Measurements from ENCODE around the gene TMEM129. TPM values are rescaled to one million over a fixed set of nuclear protein-coding genes. Genes with fewer than 3 reads are reported as not detected.

The TMEM129 gene
- total and polyA plus RNA-seq, 2 experiments from 2014 or later = 16.4 to 64.4 TPM

DNA sequence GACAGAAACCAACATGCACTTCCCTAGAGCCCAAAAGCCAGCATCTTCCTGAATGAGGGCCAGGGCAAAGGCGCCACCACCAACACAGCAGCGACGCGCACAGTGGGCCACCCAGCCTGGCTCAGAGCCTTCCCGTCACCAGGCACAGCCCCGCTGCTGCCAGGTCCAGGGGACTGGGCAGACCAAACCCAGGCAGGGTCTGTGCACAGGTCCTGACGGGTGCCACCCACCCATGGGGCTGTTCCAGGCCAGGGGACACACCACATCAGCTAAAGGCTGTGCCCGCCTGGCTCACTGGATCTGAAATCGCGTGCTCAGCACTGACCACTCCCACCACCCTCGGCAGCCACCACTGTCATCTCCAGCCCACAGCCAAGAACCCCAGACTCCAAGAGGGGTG, 50.8 kb downstream of the TMEM129 start:
- no peaks in the 10 kb centered on the region for H3K79me2 ChIP-seq (replicated peaks; ENCODE audit: insufficient read depth)
- H3K27ac ChIP-seq (ENCODE audit: low read depth) = no peak overlapping the region
- Mint-ChIP-seq H3K36me3 (ENCODE audit: low read depth) (no peaks in the 10 kb centered on the region), H3K4me3 (no peak overlapping the region), H3K4me1 (peaks cover 11% of the 10 kb centered on the region), H3K9me3 (no peaks in the 10 kb centered on the region; the same call in 2 of the 3 replicates), H3K27ac (no peak overlapping the region), H3K27me3 (ENCODE audit: insufficient read depth, low read depth, poor library complexity) (peaks cover 13% of the 10 kb centered on the region)
- no peak overlapping the region for H3K4me3 ChIP-seq
- no peaks in the 10 kb centered on the region for H3F3A ChIP-seq (replicated peaks; ENCODE audit: low read depth)
- no peaks in the 10 kb centered on the region for H4K20me1 ChIP-seq (replicated peaks; ENCODE audit: insufficient read depth)
- H3K36me3 ChIP-seq (ENCODE audit: insufficient read depth) = no peaks in the 10 kb centered on the region
- DNase-seq (ENCODE audit: low spot score) (no peak), ATAC-seq (no peak)
- H3K4me2 ChIP-seq = no peak overlapping the region
- TF ChIP-seq EZH2phosphoT487 (IDR thresholded peaks at IDR 0.05; ENCODE audit: unreplicated experiment) (no peak), POLR2AphosphoS5 (IDR thresholded peaks at IDR 0.05; ENCODE audit: low read depth) (no peak), JUNB (IDR thresholded peaks at IDR 0.05; ENCODE audit: unreplicated experiment) (no peak), STAT1 (IDR thresholded peaks at IDR 0.05; ENCODE audit: unreplicated experiment) (no peak)
- H3K27me3 ChIP-seq (ENCODE audit: insufficient read depth) = no peaks in the 10 kb centered on the region
- no peak overlapping the region for H2AFZ ChIP-seq
- H3K4me1 ChIP-seq (ENCODE audit: insufficient read depth) = no peaks in the 10 kb centered on the region
- H3K9me2 ChIP-seq (ENCODE audit: insufficient read depth) = no peaks in the 10 kb centered on the region

DNA sequence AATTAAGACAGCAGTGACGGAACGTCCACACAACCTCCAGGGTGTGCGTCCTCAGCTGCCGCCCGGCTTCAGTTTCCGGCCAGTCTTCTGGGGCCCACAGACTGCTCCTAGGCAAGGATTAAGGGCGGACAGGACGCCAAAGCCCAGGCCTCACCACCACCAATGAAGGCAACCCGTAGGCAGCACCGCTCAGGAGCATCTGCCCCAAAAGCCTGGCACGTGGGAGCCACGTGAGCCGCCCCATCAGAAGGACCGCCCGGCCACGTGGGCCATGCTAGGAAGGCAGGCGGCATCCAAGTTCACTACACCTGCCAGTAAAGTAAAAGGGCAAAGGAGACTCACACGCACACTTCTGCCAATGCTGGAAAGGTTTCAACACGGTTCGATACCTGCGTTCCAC, 51.3 kb downstream of the TMEM129 start:
- H3K79me2 ChIP-seq (replicated peaks; ENCODE audit: insufficient read depth) = no peaks in the 10 kb centered on the region
- H3K27ac ChIP-seq (ENCODE audit: low read depth) = no peak overlapping the region
- no peak overlapping the region for H3K4me3 ChIP-seq
- DNase-seq (ENCODE audit: low spot score) = no peak
- no peaks in the 10 kb centered on the region for H4K20me1 ChIP-seq (replicated peaks; ENCODE audit: insufficient read depth)
- Mint-ChIP-seq H3K27me3 (ENCODE audit: insufficient read depth, low read depth, poor library complexity) (peaks cover 12% of the 10 kb centered on the region), H3K9me3 (no peaks in the 10 kb centered on the region; the same call in 2 of the 3 replicates), H3K4me3 (no peak overlapping the region), H3K27ac (no peak overlapping the region), H3K36me3 (ENCODE audit: low read depth) (no peaks in the 10 kb centered on the region), H3K4me1 (peaks cover 10% of the 10 kb centered on the region)
- no peaks in the 10 kb centered on the region for H3F3A ChIP-seq (replicated peaks; ENCODE audit: low read depth)
- ATAC-seq = no peak
- H3K4me2 ChIP-seq = no peak overlapping the region
- no peak for TF ChIP-seq STAT1 (IDR thresholded peaks at IDR 0.05; ENCODE audit: unreplicated experiment)
- no peak for TF ChIP-seq NANOG (IDR thresholded peaks at IDR 0.05; ENCODE audit: borderline replicate concordance)
- no peak for TF ChIP-seq JUNB (IDR thresholded peaks at IDR 0.05; ENCODE audit: unreplicated experiment)
- no peak for TF ChIP-seq POLR2AphosphoS5 (IDR thresholded peaks at IDR 0.05; ENCODE audit: low read depth)
- TF ChIP-seq ZNF114 (CRISPR knock-in tag; IDR thresholded peaks at IDR 0.05) = no peak
- TF ChIP-seq, protein P1, sequence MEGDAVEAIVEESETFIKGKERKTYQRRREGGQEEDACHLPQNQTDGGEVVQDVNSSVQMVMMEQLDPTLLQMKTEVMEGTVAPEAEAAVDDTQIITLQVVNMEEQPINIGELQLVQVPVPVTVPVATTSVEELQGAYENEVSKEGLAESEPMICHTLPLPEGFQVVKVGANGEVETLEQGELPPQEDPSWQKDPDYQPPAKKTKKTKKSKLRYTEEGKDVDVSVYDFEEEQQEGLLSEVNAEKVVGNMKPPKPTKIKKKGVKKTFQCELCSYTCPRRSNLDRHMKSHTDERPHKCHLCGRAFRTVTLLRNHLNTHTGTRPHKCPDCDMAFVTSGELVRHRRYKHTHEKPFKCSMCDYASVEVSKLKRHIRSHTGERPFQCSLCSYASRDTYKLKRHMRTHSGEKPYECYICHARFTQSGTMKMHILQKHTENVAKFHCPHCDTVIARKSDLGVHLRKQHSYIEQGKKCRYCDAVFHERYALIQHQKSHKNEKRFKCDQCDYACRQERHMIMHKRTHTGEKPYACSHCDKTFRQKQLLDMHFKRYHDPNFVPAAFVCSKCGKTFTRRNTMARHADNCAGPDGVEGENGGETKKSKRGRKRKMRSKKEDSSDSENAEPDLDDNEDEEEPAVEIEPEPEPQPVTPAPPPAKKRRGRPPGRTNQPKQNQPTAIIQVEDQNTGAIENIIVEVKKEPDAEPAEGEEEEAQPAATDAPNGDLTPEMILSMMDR (conservative IDR thresholded peaks at IDR 0.05; ENCODE audit: low read depth in 2 of 2) = no peak
- no peak for TF ChIP-seq CREB1 (CRISPR knock-in tag; IDR thresholded peaks at IDR 0.05; ENCODE audit: low read depth)
- TF ChIP-seq, protein P2, sequence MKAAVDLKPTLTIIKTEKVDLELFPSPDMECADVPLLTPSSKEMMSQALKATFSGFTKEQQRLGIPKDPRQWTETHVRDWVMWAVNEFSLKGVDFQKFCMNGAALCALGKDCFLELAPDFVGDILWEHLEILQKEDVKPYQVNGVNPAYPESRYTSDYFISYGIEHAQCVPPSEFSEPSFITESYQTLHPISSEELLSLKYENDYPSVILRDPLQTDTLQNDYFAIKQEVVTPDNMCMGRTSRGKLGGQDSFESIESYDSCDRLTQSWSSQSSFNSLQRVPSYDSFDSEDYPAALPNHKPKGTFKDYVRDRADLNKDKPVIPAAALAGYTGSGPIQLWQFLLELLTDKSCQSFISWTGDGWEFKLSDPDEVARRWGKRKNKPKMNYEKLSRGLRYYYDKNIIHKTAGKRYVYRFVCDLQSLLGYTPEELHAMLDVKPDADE (IDR thresholded peaks at IDR 0.05) = no peak
- TF ChIP-seq, protein P3, sequence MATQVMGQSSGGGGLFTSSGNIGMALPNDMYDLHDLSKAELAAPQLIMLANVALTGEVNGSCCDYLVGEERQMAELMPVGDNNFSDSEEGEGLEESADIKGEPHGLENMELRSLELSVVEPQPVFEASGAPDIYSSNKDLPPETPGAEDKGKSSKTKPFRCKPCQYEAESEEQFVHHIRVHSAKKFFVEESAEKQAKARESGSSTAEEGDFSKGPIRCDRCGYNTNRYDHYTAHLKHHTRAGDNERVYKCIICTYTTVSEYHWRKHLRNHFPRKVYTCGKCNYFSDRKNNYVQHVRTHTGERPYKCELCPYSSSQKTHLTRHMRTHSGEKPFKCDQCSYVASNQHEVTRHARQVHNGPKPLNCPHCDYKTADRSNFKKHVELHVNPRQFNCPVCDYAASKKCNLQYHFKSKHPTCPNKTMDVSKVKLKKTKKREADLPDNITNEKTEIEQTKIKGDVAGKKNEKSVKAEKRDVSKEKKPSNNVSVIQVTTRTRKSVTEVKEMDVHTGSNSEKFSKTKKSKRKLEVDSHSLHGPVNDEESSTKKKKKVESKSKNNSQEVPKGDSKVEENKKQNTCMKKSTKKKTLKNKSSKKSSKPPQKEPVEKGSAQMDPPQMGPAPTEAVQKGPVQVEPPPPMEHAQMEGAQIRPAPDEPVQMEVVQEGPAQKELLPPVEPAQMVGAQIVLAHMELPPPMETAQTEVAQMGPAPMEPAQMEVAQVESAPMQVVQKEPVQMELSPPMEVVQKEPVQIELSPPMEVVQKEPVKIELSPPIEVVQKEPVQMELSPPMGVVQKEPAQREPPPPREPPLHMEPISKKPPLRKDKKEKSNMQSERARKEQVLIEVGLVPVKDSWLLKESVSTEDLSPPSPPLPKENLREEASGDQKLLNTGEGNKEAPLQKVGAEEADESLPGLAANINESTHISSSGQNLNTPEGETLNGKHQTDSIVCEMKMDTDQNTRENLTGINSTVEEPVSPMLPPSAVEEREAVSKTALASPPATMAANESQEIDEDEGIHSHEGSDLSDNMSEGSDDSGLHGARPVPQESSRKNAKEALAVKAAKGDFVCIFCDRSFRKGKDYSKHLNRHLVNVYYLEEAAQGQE (IDR thresholded peaks at IDR 0.05; ENCODE audit: unreplicated experiment) = no peak
- no peaks in the 10 kb centered on the region for H3K36me3 ChIP-seq (ENCODE audit: insufficient read depth)
- no peaks in the 10 kb centered on the region for H3K27me3 ChIP-seq (ENCODE audit: insufficient read depth)
- no peak overlapping the region for H2AFZ ChIP-seq
- no peaks in the 10 kb centered on the region for H3K9me2 ChIP-seq (ENCODE audit: insufficient read depth)
- no peaks in the 10 kb centered on the region for H3K4me1 ChIP-seq (ENCODE audit: insufficient read depth)

Data from GM23338 (cell line).